HG03457 (cell line): ENCODE measurements around the gene PRKAR1A.
"Not testable (repeated sequence)": the region's sequence is repeated elsewhere in the genome, so short reads cannot be mapped to it uniquely, and the experiment has no call there.

Source experiments
- ATAC-seq: cut with Tn5 transposase; IDR thresholded peaks from one replicate; pipeline ENCODE4 v1.9.1; 2021; ENCODE audit warnings: moderate number of reproducible peaks; ENCODE audit not compliant: unreplicated experiment

The PRKAR1A gene

GRCh38 chr17:68512247-68512959 lies at the start of gene PRKAR1A:
Gene PRKAR1A, plus strand, starts transcription at chr17:68512430. Its CDS starts 2,970 bp downstream, at chr17:68515400.
- peak; percentile 76 for ATAC-seq

- no peak for ATAC-seq
Observed at GRCh38 chr17:68463211-68464019, 48.8 kb upstream of the PRKAR1A start.

GRCh38 chr17:68468334-68468733 lies 43.9 kb upstream of the PRKAR1A start:
- ATAC-seq: no peak

- ATAC-seq: no peak
Observed at GRCh38 chr17:68468788-68469187, 43.4 kb upstream of the PRKAR1A start.

- no peak for ATAC-seq
Observed at GRCh38 chr17:68470961-68471360, 41.3 kb upstream of the PRKAR1A start.

- no peak for ATAC-seq
Observed at GRCh38 chr17:68480885-68481284, 31.3 kb upstream of the PRKAR1A start.

GRCh38 chr17:68482576-68483041 lies 29.6 kb upstream of the PRKAR1A start:
- ATAC-seq: no peak

GRCh38 chr17:68484458-68484857 lies 27.8 kb upstream of the PRKAR1A start:
- no peak for ATAC-seq

GRCh38 chr17:68489919-68490318 lies 22.3 kb upstream of the PRKAR1A start:
- no peak for ATAC-seq

GRCh38 chr17:68491381-68492231 lies 20.6 kb upstream of the PRKAR1A start:
- ATAC-seq: no peak

GRCh38 chr17:68492394-68493054 lies 19.7 kb upstream of the PRKAR1A start:
- ATAC-seq: not testable (repeated sequence)

- no peak for ATAC-seq
Observed at GRCh38 chr17:68495081-68495480, 17.1 kb upstream of the PRKAR1A start.

GRCh38 chr17:68497885-68498319 lies 14.3 kb upstream of the PRKAR1A start:
- peak; percentile 78 for ATAC-seq

GRCh38 chr17:68498479-68499326 lies 13.5 kb upstream of the PRKAR1A start:
- peak; percentile 29 for ATAC-seq

- ATAC-seq: no peak
Observed at GRCh38 chr17:68499587-68499986, 12.6 kb upstream of the PRKAR1A start.

GRCh38 chr17:68501074-68501473 lies 11.2 kb upstream of the PRKAR1A start:
- no peak for ATAC-seq

GRCh38 chr17:68505951-68506350 lies 6.3 kb upstream of the PRKAR1A start:
- no peak for ATAC-seq

GRCh38 chr17:68507576-68507975 lies 4.7 kb upstream of the PRKAR1A start:
- no peak for ATAC-seq
